NCI-H187 (cell line): ENCODE measurements around the gene CHRNE.
"Not testable (repeated sequence)": the region's sequence is repeated elsewhere in the genome, so short reads cannot be mapped to it uniquely, and the experiment has no call there.

Experiments
- DNase-seq, 2 experiments: peaks; one replicate each; lab custom pipeline; 2025; lab: John Stamatoyannopoulos, UW

The CHRNE gene

DNA sequence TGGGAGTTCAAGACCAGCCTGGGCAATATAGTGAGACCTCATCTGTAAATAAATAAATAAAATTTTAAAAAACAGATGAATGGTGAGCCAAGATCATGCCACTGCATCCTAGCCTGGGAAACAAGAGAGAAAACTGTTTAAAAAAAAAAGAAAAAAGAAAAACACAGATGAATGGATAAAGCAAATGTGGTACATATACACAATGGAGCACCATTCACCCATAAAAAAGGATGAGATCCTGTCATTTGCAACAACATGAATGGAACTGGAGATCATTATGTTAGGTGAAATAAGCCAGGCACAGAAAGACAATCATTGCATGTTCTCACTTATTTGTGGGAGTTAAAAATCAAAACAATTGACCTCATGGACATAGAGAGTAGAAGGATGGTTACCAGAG, 3.7 kb upstream of the CHRNE start:
- DNase-seq = not testable (repeated sequence)

DNA sequence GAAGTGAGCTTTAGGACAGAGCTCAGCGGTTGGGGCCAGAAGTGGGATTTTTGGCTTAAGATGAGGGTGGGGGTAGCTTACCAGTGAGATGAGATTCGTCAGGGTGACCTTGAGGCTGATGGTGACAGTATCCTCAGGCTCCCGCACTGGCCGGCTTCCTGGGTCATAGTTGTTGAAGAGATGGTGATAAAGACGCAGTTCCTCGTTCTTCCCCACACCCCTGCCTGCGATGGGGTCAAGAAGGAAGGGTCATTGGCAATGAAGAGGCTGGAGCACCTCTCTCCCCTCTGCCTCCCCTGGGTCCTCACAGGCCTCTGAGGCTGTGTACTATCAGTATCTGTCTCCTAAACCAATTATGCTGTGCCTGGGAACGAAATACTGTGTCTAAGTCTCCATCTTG, 358 bp downstream of the CHRNE start:
- no peak for DNase-seq

DNA sequence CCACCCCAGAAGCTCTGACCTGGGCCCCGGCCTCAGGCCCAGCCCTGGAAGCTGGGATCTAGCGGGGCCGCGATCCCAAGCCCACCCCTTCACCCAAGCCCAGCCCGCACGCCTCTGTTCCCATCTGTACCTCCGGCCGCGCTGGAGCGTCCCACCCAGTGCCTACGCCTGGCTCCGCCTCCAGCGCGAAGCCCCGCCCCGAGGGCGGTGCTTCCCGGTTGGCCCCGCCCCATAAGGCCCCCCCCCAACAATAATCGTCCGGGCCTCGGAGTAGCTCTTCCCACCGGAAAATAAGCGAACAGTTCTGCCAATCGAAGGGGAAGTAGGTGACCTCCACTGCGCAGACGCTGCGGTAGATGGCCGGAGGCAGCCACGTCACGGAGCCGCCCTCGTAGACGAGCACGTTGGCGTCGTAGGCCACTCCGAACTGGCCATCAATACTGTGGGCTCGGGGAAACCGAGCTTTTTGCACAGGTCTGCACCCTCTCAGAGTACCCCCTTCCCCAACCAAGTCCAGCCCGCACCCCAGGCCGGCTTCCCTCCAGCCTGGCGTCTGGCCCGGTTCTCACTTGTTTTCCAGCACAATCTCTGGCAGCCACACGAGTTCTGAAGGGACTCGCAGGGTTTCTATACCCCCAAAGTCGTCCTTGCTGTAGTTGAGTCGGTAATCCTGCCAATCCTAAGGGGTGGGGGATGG, 1.1 kb downstream of the CHRNE start:
- DNase-seq = no peak

DNA sequence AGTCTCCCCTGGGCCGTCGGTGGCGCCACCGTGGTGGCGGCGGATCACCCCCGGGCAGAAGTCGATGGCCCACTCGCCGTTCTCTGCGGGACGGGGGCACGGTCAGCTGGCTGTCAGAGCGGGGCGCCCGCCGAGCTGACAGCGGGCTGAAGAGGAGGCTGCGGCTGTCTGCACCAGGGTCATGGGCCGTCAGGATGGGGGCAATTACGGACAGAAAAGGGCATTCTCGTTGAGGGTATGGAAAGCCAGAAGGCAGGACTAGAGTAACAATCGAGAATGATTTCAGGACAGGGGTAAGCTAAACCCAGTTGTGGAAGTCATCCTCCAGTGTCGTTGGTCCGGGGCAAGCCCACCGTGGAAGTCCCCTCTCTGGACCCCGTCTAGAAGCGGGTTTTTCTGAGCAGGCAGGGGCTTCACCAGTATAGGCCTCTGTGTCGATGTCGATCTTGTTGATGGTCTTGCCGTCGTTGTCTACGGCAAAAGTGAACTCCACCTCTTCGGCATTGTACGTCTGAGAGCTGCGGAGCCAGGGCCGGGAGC, 1.7 kb downstream of the CHRNE start:
- DNase-seq = no peak

DNA sequence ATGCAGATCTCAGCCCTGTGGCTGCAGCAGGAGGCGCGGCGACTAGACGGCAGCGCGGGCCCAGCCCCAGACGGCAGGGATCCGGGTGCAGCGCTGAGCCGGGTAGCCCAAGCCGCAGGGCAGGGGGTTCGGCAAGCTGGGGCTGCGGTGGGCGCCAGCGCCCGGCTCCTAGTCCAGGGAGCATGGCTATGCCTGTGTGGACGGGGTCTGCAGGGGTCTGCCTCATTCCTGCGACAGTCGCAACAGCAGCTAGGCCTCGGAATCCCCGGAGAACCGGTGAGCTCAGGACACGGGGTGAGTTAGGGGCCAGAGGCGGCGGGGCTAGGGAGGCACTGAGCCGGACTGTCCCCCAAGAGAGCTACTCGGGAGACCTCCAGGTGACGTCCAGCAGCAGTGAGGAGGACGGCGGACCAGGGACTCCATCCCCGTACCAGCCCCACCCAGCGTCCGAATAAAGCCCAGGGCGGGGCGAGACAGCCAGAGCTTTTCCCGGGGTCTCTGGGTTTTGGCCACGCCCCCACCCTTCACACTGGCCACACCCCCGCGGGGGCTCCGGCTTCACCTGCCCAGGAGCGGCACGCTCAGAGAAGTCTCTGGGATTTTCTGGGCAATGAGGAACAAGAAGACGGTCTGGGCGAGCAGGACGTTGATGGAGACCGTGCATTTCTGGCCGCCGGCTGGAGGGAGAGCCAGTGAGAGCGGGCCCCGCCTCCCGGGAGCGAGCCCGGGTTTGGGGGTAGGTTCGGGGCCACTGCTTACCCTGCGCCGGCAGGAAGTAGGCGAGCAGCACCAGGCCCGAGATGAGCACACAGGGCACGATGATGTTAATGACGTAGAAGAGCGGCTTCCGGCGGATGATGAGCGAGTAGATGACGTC, 2.4 kb downstream of the CHRNE start:
- no peak for DNase-seq

DNA sequence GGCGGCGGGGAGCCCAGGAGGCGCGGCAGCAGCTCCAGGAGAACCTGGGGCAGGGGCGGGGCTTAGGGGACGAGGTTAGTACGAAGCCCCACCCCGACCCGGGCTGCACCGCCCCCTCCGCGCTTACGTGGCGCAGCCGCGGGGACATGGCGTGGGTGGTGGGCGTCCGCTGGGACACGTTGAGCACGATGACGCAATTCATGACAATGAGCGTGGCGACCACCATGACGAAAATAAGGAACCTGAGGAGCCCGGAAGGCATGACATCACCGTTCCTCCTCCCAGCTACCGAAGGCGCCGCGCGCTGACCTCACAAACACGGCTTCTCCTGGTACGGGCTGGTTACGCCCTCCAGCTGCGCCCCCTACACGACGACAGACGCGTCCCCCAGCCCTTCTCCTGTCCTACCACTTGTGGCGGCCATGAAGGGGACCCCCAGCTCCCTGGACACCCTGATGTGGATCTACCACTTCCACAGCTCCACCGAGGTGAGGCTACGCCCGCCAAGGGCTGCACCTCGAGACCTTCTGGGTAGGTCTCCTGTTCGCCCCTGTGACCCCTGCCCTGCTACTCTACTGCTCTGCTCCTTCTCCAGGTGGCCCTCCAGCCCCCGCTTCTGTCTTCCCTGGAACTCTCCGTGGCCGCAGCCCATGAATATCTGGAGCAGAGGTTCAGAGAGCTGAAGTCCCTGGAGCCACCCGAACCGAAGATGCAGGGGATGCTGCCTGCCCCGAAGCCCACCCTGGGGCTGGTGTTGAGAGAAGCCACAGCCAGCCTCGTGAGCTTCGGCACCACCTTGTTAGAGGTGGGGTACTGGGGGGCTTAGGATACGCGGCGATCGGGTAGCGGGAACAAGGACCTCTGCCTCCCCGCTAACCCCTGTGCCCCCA, 3.3 kb downstream of the CHRNE start, which contains the start of gene C17orf107:
C17orf107 (plus strand) TSS at position 196 of the 890 bp plus-strand sequence; CDS start at position 423, 227 bp downstream.
- peak in 1 of 2 experiments; percentile 2 for DNase-seq

DNA sequence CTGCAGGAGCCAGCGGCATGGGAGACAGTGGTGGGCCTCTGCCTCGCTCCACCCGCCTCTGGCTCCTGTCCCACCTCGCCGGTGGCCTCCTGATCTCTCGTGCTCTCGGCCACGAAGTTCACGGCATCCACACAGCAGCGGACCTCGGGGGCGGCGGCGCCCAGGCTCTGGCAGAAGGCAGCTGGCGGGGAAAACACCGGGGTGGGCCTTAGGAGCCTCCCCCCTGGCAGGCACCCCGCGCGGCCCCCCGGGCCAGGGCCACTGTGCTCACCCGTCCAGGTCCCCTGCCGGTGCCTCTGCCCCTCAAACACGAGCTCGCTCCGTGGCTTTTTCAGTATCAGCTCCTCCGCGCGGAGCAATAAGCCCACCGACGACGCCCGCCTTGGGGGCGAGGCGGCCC, 4.0 kb downstream of the CHRNE start:
- DNase-seq = no peak

DNA sequence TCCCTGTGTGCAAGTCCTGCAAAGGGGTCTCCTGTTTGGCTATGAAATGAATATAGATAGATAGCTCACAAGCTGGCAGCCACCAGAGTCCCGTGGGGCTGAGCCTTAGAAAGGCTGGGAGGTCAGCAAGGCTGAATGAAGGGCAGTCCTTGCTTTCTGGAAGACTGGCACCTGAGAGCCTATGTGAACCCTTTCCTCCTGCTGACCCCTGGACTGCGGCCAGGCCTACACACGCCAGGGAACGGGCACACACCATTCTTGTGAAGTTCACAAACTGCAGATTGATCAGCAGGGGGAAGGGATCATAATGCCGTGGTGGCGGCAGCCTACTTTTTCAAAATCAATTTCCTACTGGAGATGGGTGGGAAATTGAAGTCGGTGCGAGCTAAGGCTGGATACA, 4.5 kb downstream of the CHRNE start:
- no peak for DNase-seq

DNA sequence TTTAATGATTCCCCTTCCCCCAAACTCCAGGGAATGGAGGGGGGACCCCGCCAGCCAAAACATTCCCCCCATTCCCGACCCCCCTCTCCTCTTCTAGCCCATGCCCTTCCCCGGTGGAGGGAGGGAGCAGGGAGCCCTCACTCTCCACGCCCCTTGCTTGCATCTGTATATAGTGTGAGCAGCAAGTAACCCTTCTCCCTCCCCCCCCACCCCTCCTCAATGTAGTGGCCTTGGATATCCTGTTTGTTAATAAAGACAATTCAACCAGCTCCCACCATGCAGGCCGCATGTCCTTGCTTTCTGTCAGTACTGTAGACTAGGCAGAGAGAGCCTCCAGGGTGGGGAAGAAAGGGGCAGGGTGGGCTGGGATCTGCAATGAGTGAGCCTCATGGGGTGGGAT, 5.1 kb downstream of the CHRNE start:
- DNase-seq = no peak

DNA sequence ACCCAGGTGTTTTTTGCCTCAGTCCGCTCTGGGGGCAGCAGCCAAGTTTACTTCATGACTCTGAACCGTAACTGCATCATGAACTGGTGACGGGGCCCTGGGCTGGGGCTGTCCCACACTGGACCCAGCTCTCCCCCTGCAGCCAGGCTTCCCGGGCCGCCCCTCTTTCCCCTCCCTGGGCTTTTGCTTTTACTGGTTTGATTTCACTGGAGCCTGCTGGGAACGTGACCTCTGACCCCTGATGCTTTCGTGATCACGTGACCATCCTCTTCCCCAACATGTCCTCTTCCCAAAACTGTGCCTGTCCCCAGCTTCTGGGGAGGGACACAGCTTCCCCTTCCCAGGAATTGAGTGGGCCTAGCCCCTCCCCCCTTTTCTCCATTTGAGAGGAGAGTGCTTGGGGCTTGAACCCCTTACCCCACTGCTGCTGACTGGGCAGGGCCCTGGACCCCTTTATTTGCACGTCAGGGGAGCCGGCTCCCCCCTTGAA, 5.7 kb downstream of the CHRNE start:
- no peak for DNase-seq

DNA sequence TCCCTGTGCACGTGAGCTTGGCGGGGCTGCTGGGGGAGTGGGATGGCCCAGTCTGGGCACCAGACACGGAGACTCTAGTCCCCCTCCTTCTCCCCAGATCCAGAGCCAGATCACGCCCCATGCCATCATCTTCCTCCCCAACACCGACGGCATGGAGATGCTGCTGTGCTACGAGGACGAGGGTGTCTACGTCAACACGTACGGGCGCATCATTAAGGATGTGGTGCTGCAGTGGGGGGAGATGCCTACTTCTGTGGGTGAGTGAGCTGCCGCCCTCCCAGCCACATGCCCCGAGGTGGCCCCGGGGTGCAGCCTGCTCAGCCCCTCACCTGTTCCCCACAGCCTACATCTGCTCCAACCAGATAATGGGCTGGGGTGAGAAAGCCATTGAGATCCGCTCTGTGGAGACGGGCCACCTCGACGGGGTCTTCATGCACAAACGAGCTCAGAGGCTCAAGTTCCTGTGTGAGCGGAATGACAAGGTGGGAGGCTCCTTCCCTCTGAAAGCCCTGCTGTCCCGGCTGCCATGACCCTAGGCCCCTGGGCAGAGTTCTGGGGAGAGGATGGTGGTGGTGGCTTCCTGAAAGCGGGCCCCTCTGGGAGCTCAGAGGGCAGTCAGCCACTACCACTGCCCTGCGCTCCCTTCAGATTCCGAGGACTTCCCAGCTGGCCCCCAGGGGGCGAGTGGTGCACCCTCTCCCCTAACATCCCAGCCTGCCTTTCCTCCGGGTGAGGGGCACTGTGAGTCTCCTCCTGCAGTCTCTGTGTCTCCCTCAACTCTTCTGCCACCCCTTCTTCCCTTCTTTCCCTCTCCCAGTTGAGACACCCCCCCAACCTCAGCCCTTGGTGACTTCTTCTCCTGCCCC, 6.3 kb downstream of the CHRNE start:
- DNase-seq = no peak

DNA sequence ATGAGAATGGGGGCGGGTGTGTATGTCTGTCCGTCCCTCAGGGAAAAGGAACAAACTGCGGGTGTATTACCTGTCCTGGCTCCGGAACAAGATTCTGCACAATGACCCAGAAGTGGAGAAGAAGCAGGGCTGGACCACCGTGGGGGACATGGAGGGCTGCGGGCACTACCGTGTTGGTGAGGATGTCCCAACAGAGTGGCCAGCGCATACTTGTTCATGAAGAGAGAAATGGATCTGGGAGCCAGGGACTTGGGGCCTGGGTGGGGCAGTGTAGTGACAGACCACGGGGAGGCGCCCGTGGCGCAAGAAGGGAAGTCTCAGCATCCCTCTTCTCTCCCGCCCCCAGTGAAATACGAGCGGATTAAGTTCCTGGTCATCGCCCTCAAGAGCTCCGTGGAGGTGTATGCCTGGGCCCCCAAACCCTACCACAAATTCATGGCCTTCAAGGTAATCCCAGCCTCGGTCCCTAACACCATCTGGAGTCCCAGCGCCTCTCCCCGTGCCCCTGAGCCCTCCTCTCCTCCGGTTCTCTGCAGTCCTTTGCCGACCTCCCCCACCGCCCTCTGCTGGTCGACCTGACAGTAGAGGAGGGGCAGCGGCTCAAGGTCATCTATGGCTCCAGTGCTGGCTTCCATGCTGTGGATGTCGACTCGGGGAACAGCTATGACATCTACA, 7.1 kb downstream of the CHRNE start:
- DNase-seq = no peak

DNA sequence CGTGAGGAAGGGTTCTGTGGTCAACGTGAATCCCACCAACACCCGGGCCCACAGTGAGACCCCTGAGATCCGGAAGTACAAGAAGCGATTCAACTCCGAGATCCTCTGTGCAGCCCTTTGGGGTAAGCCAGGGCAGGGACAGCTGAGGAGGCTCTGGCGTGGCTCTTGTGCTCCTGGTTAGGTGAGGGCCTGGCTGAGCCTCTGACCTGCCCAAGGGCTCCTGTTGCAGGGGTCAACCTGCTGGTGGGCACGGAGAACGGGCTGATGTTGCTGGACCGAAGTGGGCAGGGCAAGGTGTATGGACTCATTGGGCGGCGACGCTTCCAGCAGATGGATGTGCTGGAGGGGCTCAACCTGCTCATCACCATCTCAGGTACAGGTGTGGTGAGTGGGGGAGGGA, 7.8 kb downstream of the CHRNE start:
- no peak for DNase-seq

DNA sequence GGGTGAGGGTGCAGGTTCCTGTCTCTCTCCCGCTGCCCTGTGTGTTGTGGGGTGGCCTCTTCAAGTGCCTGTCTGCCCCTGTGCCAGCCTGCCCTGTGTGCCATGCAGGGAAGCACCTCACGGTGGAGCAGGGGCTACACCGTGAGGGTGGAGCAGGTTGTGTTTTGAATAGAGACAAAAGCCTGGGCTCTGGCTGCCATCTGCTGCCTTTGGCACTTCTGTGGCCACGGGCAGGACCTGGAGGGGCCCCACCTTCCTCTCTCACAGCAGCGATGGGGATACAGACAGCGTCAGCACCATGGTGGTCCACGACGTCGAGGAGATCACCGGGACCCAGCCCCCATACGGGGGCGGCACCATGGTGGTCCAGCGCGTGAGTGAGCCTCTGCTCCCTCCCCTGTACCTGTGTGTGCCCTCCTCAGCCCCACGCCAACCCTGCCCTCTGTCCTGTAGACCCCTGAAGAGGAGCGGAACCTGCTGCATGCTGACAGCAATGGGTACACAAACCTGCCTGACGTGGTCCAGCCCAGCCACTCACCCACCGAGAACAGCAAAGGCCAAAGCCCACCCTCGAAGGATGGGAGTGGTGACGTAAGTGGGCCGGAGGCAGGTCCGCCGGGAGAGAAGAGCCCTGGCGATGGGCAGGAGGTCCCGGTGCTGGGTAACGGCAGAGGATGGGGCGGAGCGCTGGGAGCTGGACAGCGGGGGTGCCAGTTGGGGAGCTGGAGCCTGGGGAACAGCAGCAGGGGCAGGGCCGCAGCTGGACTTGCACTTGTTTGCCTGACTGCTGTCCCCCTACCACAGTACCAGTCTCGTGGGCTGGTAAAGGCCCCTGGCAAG, 9.0 kb downstream of the CHRNE start:
- DNase-seq = no peak

DNA sequence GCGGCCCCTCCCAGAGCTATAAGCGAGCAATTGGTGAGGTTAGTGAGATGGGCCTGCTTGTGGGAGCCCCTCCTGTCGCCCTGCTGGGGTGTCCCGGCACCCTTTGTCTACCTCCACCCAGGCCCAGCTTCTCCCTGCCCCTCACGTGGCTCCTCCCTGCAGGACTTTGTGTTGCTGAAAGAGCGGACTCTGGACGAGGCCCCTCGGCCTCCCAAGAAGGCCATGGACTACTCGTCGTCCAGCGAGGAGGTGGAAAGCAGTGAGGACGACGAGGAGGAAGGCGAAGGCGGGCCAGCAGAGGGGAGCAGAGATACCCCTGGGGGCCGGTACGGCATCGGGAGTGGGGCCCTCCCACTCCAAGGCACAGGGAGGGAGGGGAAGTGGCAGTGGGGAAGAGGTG, 9.6 kb downstream of the CHRNE start:
- no peak for DNase-seq

DNA sequence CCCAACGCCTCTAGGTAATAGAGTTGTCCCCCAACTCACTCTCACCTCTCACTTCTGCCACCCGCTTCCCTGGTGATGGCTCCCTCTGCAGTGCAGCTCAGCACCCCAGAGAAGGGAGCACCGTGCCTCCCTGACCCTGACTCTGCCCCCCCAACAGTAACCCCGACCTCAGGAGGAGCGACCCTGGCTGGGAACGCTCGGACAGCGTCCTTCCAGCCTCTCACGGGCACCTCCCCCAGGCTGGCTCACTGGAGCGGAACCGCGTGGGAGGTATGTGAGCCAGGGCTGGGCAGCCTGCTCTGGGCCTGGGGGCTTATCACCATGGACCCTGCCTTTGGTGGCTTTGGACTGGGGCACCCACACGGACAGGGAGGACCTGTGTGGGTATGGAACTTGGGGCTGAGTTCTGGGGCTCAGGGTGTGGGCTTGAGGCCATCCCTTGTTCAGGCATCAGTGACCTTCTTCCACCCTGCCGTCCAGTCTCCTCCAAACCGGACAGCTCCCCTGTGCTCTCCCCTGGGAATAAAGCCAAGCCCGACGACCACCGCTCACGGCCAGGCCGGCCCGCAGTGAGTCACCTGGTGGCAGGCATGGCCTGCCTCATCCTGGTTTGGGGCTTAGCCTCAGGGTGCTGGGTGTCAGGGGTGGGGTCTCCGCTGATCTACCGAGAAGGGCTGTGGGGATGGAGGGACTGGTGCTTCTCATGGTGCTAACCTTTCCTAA, 10.2 kb downstream of the CHRNE start:
- DNase-seq = no peak

DNA sequence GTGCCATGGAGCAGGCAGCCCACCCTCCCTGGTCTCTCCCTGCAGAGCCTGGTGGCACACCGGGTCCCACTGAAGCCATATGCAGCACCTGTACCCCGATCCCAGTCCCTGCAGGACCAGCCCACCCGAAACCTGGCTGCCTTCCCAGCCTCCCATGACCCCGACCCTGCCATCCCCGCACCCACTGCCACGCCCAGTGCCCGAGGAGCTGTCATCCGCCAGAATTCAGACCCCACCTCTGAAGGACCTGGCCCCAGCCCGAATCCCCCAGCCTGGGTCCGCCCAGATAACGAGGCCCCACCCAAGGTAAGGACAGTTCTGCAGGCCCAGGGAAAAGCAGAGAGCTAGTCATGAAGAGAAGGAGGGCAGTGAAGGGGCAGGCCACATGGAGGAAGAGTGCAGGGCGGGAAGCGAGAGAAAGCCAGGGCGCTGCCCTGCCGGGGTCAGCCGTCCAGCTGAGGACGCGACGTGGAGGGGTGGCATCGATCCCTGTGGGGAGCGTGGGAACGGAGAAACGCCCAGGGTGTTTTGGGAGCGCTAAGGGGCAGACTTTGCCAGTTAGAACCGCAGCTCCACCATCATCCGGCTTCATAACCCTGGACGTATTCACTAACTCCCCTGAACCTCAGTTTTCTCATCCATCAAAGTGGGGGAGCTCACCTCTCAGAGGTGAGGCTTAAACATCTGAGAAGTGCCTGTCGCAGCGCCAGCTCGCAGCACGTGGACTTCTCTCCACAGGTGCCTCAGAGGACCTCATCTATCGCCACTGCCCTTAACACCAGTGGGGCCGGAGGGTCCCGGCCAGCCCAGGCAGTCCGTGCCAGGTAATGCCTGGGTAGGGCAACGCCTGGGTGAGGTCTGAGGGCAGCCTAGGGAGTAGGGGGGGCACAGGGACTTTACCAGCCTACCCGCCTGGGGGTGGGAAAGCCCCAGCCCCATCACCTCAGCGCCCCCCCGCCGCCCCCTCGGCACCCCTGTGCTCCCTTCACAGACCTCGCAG, 11.2 kb downstream of the CHRNE start:
- DNase-seq = no peak
